GM18858 (cell line): ENCODE data around the gene MYO3A.
"Not testable (repeated sequence)": the region's sequence is repeated elsewhere in the genome, so short reads cannot be mapped to it uniquely, and the experiment has no call there.

Experiments
- ATAC-seq: cut with Tn5 transposase; IDR thresholded peaks from one replicate; pipeline ENCODE4 v1.9.1; 2021; ENCODE audit not compliant: unreplicated experiment

MYO3A gene

DNA sequence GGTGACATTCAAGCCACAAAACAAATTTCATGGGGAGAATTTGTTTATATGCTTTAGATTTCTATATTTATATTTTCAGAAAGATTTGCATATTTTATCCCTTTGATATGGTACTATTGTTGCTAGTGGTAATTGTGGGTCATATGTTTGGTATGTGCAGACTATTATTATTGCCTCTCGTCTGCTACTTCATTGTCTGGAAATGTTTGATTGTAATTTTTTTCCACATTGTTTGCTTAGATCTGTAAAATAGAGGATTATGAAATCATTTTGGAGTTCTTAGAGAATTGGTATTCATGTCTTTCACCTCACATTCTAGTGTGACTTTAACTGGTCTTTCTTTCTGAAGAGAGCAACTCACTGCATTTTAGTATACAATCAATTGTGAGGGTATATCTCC lies 44.7 kb downstream of the MYO3A start:
- no peak for ATAC-seq

DNA sequence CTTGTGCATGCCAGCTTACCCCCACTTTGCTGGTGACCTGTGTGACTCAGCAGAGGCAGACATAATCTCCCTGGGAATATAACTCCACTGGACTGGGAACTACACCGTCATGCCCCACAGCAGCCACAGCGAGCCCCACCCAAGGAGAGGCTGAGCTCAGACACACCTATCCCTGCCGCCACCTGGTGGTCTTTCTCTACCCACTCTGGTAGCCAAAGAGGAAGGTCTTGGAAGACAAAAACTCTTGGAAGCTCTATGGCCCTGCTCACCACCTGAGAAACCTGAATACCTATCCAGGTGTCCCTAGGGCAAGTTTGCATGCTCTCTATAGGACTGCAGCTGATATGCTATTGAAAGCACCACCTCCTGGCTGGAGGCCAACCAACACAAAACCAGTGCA lies 48.1 kb downstream of the MYO3A start:
- ATAC-seq: no peak

GRCh38 chr10:25988583-25988982 lies 54.6 kb downstream of the MYO3A start:
- no peak for ATAC-seq

DNA sequence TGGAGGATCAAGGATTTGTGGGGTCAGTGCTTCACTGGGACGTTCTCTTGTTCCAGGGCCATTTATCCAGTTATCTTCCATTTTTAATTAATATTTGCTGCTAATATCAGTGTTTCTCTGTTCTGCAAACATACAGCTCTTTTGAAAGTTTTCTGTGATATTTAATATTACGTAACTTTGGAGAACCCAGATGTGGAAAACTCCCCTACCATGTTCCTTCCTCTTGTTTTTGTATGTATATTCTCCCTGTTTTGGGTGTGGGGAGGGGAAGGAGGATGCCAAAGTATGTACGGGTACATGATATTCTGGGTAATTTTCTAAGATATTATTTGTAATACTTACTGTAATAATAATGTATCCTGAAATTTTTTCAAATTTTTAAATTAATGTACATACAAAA lies 55.9 kb downstream of the MYO3A start:
- no peak for ATAC-seq

GRCh38 chr10:25999295-25999981 lies 65.4 kb downstream of the MYO3A start:
- no peak for ATAC-seq

DNA sequence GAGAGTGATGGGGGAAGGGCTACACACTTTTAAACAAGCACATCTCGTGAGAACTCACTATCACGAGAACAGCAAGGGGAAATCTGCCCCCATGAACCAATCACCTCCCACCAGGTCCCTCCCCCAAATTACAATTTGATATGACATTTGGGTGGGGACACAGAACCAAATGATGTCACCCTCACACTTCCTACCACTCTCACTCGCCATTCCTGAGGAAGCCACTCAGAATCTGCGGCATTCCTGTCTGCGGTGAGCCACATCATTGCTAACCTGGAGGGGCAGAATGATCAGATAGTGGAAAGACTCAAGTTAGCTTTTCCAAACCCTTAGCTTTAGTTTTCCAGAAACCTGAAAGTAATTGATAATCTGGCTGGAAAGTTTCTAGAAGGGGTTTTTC lies 66.9 kb downstream of the MYO3A start:
- no peak for ATAC-seq

DNA sequence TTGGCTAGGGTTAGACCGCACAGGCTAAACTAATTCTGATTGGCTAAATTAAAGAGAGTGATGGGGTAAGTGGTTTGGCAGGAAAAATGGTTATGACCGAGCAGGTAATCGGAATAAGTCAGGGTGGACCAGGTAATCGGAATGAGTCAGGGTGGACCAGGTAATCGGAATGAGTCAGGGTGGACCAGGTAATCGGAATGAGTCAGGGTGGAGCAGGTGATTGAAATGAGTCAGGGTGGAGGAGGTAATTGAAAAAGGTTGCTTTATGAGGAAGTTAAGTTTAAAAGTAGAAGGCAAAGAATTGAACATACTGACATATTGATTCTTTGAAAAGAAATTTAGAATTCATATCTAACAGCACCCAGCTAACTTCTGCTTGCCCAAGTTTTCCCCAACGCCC lies 68.4 kb downstream of the MYO3A start:
- ATAC-seq: not testable (repeated sequence)

DNA sequence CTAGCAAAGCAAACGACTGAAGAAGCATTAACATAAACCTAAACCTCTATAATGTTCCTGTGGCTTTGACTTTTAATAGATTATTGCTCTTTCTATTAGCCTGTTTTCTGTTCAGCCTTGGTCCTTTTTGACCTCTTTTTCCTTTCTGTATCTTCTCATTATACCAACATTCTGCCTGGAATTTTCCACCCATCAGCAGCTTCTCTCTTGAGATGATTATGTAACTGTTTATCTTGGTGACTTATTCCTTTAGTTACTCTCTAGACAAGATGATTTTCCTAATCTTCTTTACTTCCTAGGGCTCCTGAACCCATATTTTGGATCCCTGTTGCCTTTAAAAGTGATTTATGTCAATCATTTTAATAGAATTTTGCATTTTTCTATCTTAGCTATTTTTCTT lies 81.1 kb downstream of the MYO3A start:
- ATAC-seq: no peak

- no peak for ATAC-seq
These were observed 88.8 kb downstream of the MYO3A start for GRCh38 chr10:26022831-26023230.

GRCh38 chr10:26024303-26024702 lies 90.3 kb downstream of the MYO3A start:
- ATAC-seq: no peak

- no peak for ATAC-seq
These were observed 91.5 kb downstream of the MYO3A start for GRCh38 chr10:26025523-26025922.

DNA sequence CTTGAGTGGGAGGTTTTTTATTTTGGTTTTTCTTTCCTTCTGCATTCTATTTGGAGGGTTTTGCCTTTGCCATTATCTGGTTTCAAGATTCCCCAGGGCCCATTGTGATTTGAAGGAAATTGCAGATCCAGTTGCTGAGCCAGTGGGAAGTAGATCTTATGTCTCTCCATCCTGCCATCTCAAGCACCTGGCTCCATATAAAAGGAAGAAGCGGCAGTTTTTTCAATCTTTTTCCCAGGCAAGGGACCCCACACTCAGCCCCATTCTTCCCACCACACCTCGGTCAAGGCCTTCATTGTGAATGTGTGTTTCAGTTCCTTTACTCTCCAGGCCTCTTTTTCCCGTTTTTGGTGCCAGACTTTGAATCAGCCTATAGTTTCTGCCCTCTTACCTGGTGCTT lies 95.8 kb downstream of the MYO3A start:
- ATAC-seq: no peak

DNA sequence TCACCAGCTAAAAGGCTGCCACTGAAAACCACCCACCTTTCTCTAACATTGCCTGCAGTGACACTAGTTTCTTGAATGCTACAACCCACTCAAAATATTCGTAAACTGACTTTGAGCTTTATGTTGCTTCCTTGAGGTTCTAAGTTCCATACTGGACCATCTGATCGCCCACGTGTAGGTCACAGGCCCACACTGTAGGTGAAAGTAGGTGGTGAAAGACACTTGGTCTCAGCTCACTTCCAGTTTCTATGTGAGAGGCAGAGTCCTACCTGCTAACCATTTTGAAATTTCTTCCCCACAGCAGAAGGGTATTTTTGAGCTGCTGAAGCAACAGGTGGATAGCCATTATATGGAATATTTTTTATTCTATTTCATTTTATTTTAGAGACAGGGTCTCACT lies 97.3 kb downstream of the MYO3A start:
- ATAC-seq: peak; percentile 65

DNA sequence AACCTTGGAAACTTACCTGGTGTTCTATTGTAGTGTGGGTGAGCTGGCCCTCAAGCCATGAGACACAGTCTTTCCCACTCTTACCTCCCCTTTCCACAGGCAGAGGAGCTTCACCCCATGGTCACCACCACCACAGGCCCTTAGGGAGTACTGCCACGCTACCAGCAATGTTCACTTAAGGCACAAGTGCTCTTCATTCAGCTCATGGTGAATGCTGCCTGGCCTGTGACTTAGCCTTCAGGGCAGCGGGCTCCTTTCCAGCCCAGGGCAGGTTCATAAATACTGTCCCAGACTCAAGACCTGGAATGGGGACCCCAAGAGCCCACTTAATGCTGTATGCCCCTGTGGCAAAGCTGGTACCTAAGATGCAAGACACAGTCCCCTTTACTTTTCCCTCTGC lies 109.4 kb downstream of the MYO3A start:
- ATAC-seq: no peak

DNA sequence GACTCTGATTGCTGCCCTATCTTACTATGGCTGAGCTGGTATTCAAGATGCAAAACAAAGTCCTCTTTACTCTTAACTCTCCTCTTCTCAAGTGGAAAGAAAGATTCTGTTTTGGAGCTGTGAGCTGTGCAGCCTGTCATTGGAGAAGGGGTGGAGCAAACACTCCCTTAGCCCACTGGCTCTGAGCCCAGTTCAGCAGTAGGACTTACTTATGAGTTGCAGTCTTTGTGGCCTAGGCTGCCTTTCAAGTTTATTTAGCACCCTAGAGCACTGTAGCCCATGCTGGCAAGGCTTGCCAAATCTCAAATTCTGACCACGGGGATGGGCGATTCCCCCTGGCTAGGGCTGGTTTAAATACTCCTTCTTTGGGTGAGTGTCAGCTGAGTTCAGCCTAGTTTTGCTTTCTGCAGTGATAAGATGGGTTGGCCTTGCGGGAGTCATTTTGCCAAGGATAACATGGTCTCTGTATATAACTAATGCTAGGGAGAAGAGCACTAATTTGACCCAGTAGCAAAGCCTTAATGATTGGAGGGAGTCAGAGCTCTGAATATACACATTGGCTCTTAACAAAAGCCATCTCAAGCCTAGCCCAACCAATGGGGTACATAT lies 110.2 kb downstream of the MYO3A start:
- no peak for ATAC-seq

DNA sequence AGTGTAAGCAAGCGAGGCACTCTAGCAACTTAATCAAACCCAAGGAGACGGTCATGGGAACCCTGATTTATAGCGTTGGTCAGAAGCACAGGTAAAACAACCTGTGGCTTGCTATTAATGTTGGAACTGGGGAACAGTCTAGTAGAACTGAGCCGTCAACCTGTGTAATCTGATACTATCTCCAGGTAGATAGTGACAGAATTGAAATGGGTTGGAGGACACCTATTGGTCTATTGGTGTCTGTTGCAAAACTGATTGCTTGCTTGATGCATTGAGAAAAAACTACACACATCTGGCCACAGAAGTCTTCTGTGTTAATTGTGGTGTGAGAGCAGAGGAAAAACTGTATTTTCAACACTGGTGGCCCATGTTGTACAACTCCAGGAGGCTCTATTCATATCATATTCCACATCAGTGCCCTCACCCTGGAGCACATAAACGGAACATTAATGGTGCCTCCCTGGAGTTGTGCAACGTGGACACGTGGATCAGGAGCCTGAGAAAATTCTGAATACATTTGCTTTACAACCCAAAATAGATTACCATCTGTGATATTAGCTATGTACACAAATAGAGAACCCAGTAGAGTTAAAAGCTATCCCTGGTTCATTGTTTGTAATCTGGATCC lies 112.2 kb downstream of the MYO3A start:
- no peak for ATAC-seq

GRCh38 chr10:26048756-26049155 lies 114.7 kb downstream of the MYO3A start:
- ATAC-seq: no peak

DNA sequence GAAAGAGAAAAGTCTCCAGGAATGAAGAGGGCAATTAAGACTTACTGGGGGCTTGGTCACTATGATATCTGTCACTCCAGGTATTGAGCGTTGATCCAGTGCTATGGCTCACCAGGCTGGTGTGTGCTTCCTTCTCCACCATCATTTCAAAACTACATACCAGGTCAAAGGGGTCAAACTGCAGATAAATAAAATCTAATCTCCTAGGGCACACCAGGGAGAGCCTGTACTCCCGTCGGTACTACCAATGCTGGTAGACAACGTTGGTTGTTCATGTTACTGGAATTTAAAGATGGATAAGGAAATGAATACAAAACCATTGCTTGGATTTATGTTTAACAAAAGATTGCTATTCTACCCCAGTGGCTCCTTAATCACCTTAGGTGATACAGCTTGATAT lies 118.3 kb downstream of the MYO3A start:
- no peak for ATAC-seq

- ATAC-seq: no peak
These were observed 123.4 kb downstream of the MYO3A start for GRCh38 chr10:26057466-26057865.

- no peak for ATAC-seq
These were observed 130.1 kb downstream of the MYO3A start for GRCh38 chr10:26064106-26064505.

DNA sequence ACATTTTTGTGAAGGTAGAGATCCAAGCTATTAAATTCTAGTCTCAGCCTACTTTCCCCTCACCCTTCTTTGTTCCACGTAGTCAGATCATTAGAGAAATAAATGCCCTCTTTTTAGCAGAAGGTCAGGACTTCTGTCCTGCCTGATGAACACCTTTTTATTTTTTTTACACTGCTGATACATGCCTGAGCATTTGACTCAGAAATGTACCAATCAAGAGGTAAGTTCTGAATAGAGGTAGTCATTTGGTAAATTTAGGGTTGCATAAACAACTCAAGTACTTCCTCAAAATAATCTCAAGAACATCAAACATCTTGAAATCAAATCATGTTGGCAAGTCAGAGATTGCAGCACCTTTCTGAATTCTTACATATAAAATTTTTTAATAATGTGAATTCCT lies 133.7 kb downstream of the MYO3A start:
- no peak for ATAC-seq

GRCh38 chr10:26080971-26081370 lies 146.9 kb downstream of the MYO3A start:
- ATAC-seq: not testable (repeated sequence)

DNA sequence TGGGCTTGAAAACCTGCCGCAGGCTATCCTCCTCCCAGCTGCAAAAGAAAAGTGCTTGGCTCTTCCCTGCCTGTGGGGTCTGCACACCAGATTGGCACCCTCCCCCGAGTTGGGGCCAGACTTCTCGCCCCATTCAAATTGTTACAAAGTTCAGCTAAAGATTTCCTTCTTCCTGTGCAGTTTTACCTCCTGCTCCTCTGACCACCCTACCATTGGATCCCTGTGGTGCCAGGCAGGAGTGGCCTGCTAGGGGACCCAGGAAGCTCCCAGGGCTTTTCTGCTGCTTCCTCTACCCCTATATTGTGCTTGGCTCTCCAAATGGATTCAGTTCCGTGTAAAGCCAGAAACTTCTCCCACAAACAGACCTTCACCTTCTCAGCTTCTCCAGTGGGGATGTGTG lies 147.4 kb downstream of the MYO3A start:
- ATAC-seq: no peak
